Right lobe of liver (tissue), 4 donors: ENCODE measurements around the gene CYB561D1.

Source experiments
- CTCF ChIP-seq, 4 donors: fragments of 200-600 bp in 3 of 4; fragments of 450-650 bp in 1 of 4; IDR thresholded peaks; one replicate each; pipeline versions ENCODE4 v1.5.1 to v1.8.0; 2016 to 2022; ENCODE audit warnings: antibody characterized with exemption in 4 of 4, mild to moderate bottlenecking in 2 of 4
- POLR2A ChIP-seq: fragments of 450-650 bp; IDR thresholded peaks from one replicate; pipeline ENCODE4 v1.6.1; 2017; ENCODE audit warnings: antibody characterized with exemption, mild to moderate bottlenecking
- donor health status: DM: no; HTN: no; CAD: no.
- donor health status: DM: no; HTN: no; CAD: no.
- donor health status: DM: no; HTN: yes; CAD: no.

DNA sequence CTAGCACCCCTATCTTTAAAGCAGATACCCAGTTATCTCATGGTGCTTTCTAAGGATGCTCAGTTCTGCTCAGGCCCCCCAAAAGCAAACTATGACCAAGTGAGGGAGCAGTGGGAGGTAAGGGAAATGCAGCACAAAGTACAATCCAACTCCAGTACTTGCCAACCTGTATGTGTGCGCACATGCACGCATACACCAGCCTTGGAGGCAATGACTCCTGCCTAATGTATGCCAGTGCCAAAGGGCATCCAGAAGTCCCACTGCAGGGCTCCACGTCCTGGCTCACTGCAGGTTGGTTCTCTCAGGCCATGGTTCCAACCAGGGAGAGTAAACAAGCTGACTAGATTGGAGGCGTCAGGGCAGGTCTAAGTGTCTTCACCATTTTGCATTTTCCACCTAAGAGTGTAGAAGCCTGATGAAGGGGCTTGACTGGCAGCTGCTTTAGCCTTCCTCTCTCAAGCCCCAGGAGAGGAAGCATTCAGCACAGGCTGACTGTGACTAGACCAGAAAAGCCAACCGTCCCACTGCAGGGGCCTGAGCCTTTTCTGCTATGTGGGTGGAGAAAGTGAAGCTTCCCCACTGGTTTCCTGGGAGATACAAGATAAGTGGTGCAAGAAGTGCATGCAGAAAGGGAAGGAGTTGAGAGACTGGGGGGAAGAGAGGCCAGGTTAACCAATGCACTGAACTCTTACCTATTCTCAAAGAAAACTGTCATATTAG is 7.9 kb downstream of the CYB561D1 start:
- no peak for TF ChIP-seq CTCF (IDR thresholded peaks at IDR 0.05)
- TF ChIP-seq POLR2A = no peak
